Smooth muscle cell (in vitro differentiated cells): ENCODE measurements around the gene NF2. TPM values are rescaled to one million over a fixed set of nuclear protein-coding genes. Genes with fewer than 3 reads are reported as not detected.

ENCODE experiments used
- DNase-seq: peaks from one replicate; lab custom pipeline; 2025; ENCODE audit not compliant: unreplicated experiment; lab: John Stamatoyannopoulos, UW
- H2AFZ ChIP-seq: fragments of 200-600 bp; sonication (generic); 2 replicates; pipeline ENCODE4 v1.6.0; 2016; ENCODE audit warnings: antibody characterized with exemption, low read depth, mild to moderate bottlenecking
- H3F3A ChIP-seq: fragments of 200-600 bp; sonication (generic); 2 replicates; pipeline ENCODE4 v1.6.0; 2017; ENCODE audit warnings: antibody characterized with exemption, low read depth
- H3K27ac ChIP-seq: fragments of 200-600 bp; sonication (generic); 2 replicates; pipeline ENCODE4 v1.5.1; 2016; ENCODE audit warnings: low read depth, mild to moderate bottlenecking
- H3K27me3 ChIP-seq: fragments of 200-600 bp; sonication (generic); 2 replicates; pipeline ENCODE4 v1.6.1; 2016; ENCODE audit warnings: low read depth, mild to moderate bottlenecking
- H3K36me3 ChIP-seq: fragments of 200-600 bp; sonication (generic); 2 replicates; pipeline ENCODE4 v1.5.1; 2016; ENCODE audit warnings: low read depth
- H3K4me1 ChIP-seq: fragments of 200-600 bp; sonication (generic); 2 replicates; pipeline ENCODE4 v1.5.1; 2016; ENCODE audit warnings: low read depth
- H3K4me2 ChIP-seq: fragments of 200-600 bp; sonication (generic); 2 replicates; pipeline ENCODE4 v1.6.0; 2016; ENCODE audit warnings: mild to moderate bottlenecking
- H3K4me3 ChIP-seq: fragments of 200-600 bp; sonication (generic); 2 replicates; pipeline ENCODE4 v1.5.1; 2016; ENCODE audit warnings: mild to moderate bottlenecking
- H3K79me2 ChIP-seq: fragments of 200-600 bp; sonication (generic); 2 replicates; pipeline ENCODE4 v1.6.0; 2016; ENCODE audit warnings: low read depth, mild to moderate bottlenecking
- H3K9ac ChIP-seq: fragments of 200-600 bp; sonication (generic); 2 replicates; pipeline ENCODE4 v1.6.0; 2016; ENCODE audit warnings: low read depth
- H3K9me3 ChIP-seq: fragments of 200-600 bp; sonication (generic); replicated peaks from 2 replicates; pipeline ENCODE4 v1.5.1; 2016; ENCODE audit warnings: low read depth
- H4K20me1 ChIP-seq: fragments of 200-600 bp; sonication (generic); 2 replicates; pipeline ENCODE4 v1.6.0; 2016; ENCODE audit warnings: low read depth
- WGBS: methylation state at CpG from one replicate; pipeline ENCODE4 v1.1.7; 2016; ENCODE audit warnings: low lambda C conversion rate; 5-methylcytosine and 5-hydroxymethylcytosine counted together
- polyA plus RNA-seq: library from polyadenylated mRNA; unstranded; fragments of >200 nt; fragmentation: Nextera tagmentation; extraction: Ambion mirVana; gene quantifications from 2 replicates; pipeline ENCODE4 v1.2.1, GENCODE V29; 2016
- total RNA-seq: library from RNA; depleted of rRNA; stranded (reverse); fragments of >200 nt; gene quantifications from 2 replicates; pipeline ENCODE4 v1.2.3, GENCODE V29; 2014
- TF ChIP-seq, protein P1 (sequence below): fragments of 200-600 bp; sonication (generic); IDR thresholded peaks from 2 replicates; pipeline ENCODE4 v1.5.1; 2017; ENCODE audit warnings: borderline replicate concordance, mild to moderate bottlenecking, antibody characterized with exemption; ENCODE audit not compliant: insufficient read depth, poor library complexity, severe bottlenecking

The NF2 gene
- total and polyA plus RNA-seq, 2 experiments from 2014 or later = 21.5 to 21.7 TPM

DNA sequence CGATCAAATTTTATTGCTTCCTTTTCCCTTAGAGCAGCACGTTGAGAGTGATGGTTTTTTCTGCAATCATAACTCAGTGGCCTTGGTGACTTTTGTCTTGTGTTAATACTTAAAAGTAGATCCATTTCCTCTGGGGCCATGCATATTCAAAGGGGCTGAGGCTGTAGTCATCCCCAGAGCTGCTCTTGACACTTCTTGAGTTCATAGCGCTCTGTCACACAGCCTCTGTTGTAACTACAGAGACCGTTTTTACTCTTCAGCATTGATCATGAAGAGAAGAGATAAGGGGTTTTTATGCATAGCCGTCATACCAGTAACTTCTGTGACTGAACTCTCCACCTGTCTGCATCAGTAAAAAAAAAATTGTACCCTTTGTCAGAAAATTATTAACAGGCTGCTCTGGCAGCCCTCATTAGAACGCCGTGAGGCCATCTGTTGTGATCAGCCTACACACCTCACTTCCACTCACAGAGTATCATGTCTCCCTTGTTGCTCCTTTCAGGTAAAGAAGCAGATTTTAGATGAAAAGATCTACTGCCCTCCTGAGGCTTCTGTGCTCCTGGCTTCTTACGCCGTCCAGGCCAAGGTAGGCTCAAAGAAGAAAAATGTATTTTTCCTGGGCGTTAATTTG is 38.4 kb downstream of the NF2 start:
- Histone ChIP-seq H2AFZ (no peak overlapping the region), H4K20me1 (peaks cover 9% of the 10 kb centered on the region), H3K27me3 (no peaks in the 10 kb centered on the region), H3K4me2 (peak overlapping the region; percentile 43), H3F3A (peaks cover 5% of the 10 kb centered on the region), H3K79me2 (peaks cover 8% of the 10 kb centered on the region), H3K36me3 (no peaks in the 10 kb centered on the region), H3K9me3 (no peaks in the 10 kb centered on the region), H3K9ac (peak overlapping the region; percentile 65), H3K4me3 (no peak overlapping the region), H3K27ac (peak overlapping the region; percentile 89), H3K4me1 (peaks cover 3% of the 10 kb centered on the region)
- WGBS = 86% methylated on average over 10 of the region's 10 CpGs
- no peak for DNase-seq
- TF ChIP-seq, protein P1, sequence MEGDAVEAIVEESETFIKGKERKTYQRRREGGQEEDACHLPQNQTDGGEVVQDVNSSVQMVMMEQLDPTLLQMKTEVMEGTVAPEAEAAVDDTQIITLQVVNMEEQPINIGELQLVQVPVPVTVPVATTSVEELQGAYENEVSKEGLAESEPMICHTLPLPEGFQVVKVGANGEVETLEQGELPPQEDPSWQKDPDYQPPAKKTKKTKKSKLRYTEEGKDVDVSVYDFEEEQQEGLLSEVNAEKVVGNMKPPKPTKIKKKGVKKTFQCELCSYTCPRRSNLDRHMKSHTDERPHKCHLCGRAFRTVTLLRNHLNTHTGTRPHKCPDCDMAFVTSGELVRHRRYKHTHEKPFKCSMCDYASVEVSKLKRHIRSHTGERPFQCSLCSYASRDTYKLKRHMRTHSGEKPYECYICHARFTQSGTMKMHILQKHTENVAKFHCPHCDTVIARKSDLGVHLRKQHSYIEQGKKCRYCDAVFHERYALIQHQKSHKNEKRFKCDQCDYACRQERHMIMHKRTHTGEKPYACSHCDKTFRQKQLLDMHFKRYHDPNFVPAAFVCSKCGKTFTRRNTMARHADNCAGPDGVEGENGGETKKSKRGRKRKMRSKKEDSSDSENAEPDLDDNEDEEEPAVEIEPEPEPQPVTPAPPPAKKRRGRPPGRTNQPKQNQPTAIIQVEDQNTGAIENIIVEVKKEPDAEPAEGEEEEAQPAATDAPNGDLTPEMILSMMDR = no peak

DNA sequence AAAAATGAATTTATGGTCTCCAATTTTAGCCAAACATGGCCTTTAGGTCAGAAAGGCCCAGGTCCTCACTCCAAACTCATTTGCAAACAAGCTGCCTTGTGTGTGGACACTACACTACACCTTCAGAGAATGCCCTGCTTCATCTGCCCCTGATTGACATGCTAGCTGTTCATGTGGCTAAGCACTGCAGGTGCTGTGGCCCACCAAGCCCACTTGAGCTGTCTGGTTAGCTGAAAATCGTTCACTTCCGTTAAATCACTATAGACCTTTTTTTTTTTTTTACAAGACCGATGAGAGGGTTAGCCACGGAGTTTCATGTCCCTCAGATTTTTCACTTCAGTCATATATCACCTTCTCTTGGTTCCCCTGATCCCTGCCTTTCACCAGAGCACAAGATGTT is 39.3 kb downstream of the NF2 start:
- DNase-seq = no peak
- peaks cover 5% of the 10 kb centered on the region for H4K20me1 ChIP-seq
- H3K27ac ChIP-seq = no peak overlapping the region
- no peak overlapping the region for H2AFZ ChIP-seq
- H3K4me3 ChIP-seq = no peak overlapping the region
- no peaks in the 10 kb centered on the region for H3K79me2 ChIP-seq
- H3F3A ChIP-seq = peaks cover 5% of the 10 kb centered on the region
- TF ChIP-seq, protein P1 = no peak
- no peaks in the 10 kb centered on the region for H3K36me3 ChIP-seq
- H3K4me1 ChIP-seq = peaks cover 3% of the 10 kb centered on the region
- no peaks in the 10 kb centered on the region for H3K27me3 ChIP-seq
- H3K9me3 ChIP-seq = no peaks in the 10 kb centered on the region
- no peak overlapping the region for H3K9ac ChIP-seq
- 98% methylated on average over 4 of the region's 4 CpGs for WGBS
- H3K4me2 ChIP-seq = no peak overlapping the region

DNA sequence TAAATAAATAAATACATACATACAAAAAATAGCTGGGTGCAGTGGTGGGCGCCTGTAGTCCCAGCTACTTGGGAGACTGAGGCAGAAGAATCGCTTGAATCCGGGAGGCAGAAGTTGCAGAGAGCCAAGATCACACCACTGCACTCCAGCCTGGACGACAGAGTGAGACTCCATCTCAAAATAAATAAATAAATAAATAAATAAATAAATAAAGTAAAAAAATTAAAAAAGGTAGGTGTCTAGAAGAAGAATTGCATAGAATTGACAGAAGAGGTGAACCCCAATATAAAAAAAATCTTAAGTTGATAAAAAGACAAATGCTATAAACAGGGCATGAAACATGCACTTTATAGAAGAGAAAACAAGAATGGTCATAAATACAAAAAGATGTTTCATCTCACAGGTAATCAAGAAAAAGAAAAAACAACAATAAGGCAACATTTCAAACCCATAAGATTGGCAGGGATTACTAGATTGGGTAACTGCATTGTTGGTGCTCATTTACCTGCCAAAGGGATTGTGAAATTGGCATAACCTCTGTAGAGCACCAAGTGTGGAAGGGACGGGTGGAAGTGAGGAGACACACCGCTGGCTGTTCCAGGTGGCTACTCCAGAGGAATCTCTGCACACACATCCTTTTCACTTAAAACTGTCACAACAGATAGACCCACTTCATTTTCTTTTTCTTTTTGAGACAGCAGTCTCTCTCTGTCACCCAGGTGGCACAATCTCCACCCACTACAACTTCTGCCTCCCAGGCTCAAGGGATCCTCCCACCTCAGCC is 44.7 kb downstream of the NF2 start:
- no peak overlapping the region for H3K27ac ChIP-seq
- 94% methylated on average over 6 of the region's 6 CpGs for WGBS
- TF ChIP-seq, protein P1 = no peak
- no peaks in the 10 kb centered on the region for H4K20me1 ChIP-seq
- H2AFZ ChIP-seq = no peak overlapping the region
- H3K36me3 ChIP-seq = no peaks in the 10 kb centered on the region
- no peaks in the 10 kb centered on the region for H3K27me3 ChIP-seq
- H3K4me1 ChIP-seq = no peaks in the 10 kb centered on the region
- H3K4me2 ChIP-seq = no peak overlapping the region
- no peaks in the 10 kb centered on the region for H3F3A ChIP-seq
- no peak overlapping the region for H3K4me3 ChIP-seq
- H3K9me3 ChIP-seq = no peaks in the 10 kb centered on the region
- no peaks in the 10 kb centered on the region for H3K79me2 ChIP-seq
- no peak for DNase-seq
- H3K9ac ChIP-seq = no peak overlapping the region
